GM12878 (cell line): Measurements from ENCODE around the gene B3GNT7. TPM values are rescaled to one million over a fixed set of nuclear protein-coding genes. Genes with fewer than 3 reads are reported as not detected.

ENCODE experiments used
- ATAC-seq: fragments of 200-7000 bp; cut with Tn5 transposase; 3 replicates; pipeline ENCODE4 v1.9.1; 2020; ENCODE audit warnings: mild to moderate bottlenecking, moderate library complexity
- BruUV-seq: library from RNA; stranded (reverse); fragments of 400-500 nt; replicated peaks from 2 replicates; lab custom pipeline; 2021; lab: Mats Ljungman, UMichigan
- CTCF ChIA-PET: fragments of 300-600 bp; sonication (Branson Sonifier 250); formaldehyde crosslinking; extraction: SDS; loops from one replicate; lab custom pipeline; 2021; ENCODE audit warnings: inconsistent platforms; lab: Yijun Ruan, JAX
- POLR2A ChIA-PET: fragments of 350-600 bp; formaldehyde crosslinking; extraction: SDS; loops from one replicate; lab custom pipeline; 2021; ENCODE audit warnings: inconsistent platforms; lab: Charles Lee
- RAD21 ChIA-PET: fragments of 300-600 bp; sonication (Branson Sonifier 250); formaldehyde crosslinking; loops from one replicate; lab custom pipeline; 2023; ENCODE audit warnings: antibody characterized with exemption; ENCODE audit not compliant: unreplicated experiment; lab: Charles Lee
- SMC1A ChIA-PET: fragments of 300-600 bp; sonication (Branson Sonifier 250); formaldehyde crosslinking; loops from one replicate; lab custom pipeline; 2023; ENCODE audit not compliant: unreplicated experiment, uncharacterized antibody; lab: Charles Lee
- DNase-seq: peaks from one replicate; pipeline ENCODE4 v3.0.0-alpha.2; 2011; ENCODE audit warnings: low read depth, low spot score
- FAIRE-seq: peaks from 3 replicates; lab custom pipeline; 2011; peaks lifted over from hg19 to GRCh38; lab: Jason Lieb, UNC
- H2AFZ ChIP-seq: 2 replicates; pipeline ENCODE4 v1.6.0; 2011; ENCODE audit warnings: low read depth, low read length, control low read depth; ENCODE audit not compliant: control insufficient read depth
- H3K27ac ChIP-seq: 2 replicates; pipeline ENCODE4 v1.5.1; 2011; ENCODE audit warnings: control low read depth; ENCODE audit not compliant: control insufficient read depth, insufficient read depth
- H3K27me3 ChIP-seq, 2 experiments: replicated peaks in 1 of 2; 2 replicates each; pipeline versions ENCODE4 v1.6.0 to v1.6.1; 2011; ENCODE audit warnings: low read length in 1 of 2; ENCODE audit not compliant: control insufficient read depth in 2 of 2, insufficient read depth in 2 of 2
- H3K36me3 ChIP-seq, 2 experiments: 2 replicates each; pipeline ENCODE4 v1.5.1; 2011; ENCODE audit warnings: low read length in 1 of 2; ENCODE audit not compliant: control insufficient read depth in 2 of 2, insufficient read depth in 2 of 2
- H3K4me1 ChIP-seq: 2 replicates; pipeline ENCODE4 v1.6.1; 2011; ENCODE audit warnings: mild to moderate bottlenecking, low read length, moderate library complexity, mixed read lengths; ENCODE audit not compliant: control insufficient read depth, insufficient read depth
- H3K4me2 ChIP-seq: 2 replicates; pipeline ENCODE4 v1.6.0; 2011; ENCODE audit warnings: control low read depth; ENCODE audit not compliant: control insufficient read depth, insufficient read depth
- H3K4me3 ChIP-seq: fragments of 200-600 bp; sonication (generic); 2 replicates; pipeline ENCODE4 v1.5.1; 2016
- H3K79me2 ChIP-seq: 2 replicates; pipeline ENCODE4 v1.6.0; 2011; ENCODE audit warnings: low read length; ENCODE audit not compliant: control insufficient read depth, insufficient read depth
- H3K9ac ChIP-seq: 2 replicates; pipeline ENCODE4 v1.8.0; 2011; ENCODE audit warnings: low read length, control low read depth, mixed read lengths; ENCODE audit not compliant: control insufficient read depth, insufficient read depth
- H3K9me3 ChIP-seq: replicated peaks from 3 replicates; pipeline ENCODE4 v1.5.1; 2011; ENCODE audit warnings: mild to moderate bottlenecking, low read length; ENCODE audit not compliant: control insufficient read depth, insufficient read depth
- H4K20me1 ChIP-seq: 2 replicates; pipeline ENCODE4 v1.6.0; 2011; ENCODE audit not compliant: control insufficient read depth, insufficient read depth
- BACH1 ChIP-seq: fragments of 450-650 bp; IDR thresholded peaks from 2 replicates; pipeline ENCODE4 v1.6.1; 2017; ENCODE audit warnings: mild to moderate bottlenecking, borderline replicate concordance
- BHLHE40 ChIP-seq, 2 experiments: fragments of 450-650 bp in 1 of 2; IDR thresholded peaks; 2 replicates each; pipeline ENCODE4 v1.6.1; 2011 to 2017; ENCODE audit warnings: low read depth in 2 of 2, borderline replicate concordance in 1 of 2, improper control_type of control experiment in 1 of 2, low read length in 1 of 2, mild to moderate bottlenecking in 1 of 2
- GATAD2B ChIP-seq: fragments of 450-650 bp; conservative IDR thresholded peaks from 2 replicates; pipeline ENCODE4 v1.6.1; 2017; ENCODE audit warnings: low read depth, mild to moderate bottlenecking, moderate library complexity
- IKZF1 ChIP-seq: fragments of 450-650 bp; conservative IDR thresholded peaks from 2 replicates; pipeline ENCODE4 v1.6.1; 2017; ENCODE audit warnings: antibody characterized with exemption, mild to moderate bottlenecking
- JUNB ChIP-seq: IDR thresholded peaks from 2 replicates; pipeline ENCODE4 v1.6.1; 2016; ENCODE audit warnings: antibody characterized with exemption, mild to moderate bottlenecking
- MEF2B ChIP-seq: fragments of 450-650 bp; IDR thresholded peaks from 2 replicates; pipeline ENCODE4 v1.6.1; 2018; ENCODE audit warnings: mild to moderate bottlenecking, moderate library complexity; ENCODE audit not compliant: partially characterized antibody, poor library complexity, severe bottlenecking
- MTA2 ChIP-seq: fragments of 450-650 bp; IDR thresholded peaks from 2 replicates; pipeline ENCODE4 v1.6.1; 2016; ENCODE audit warnings: low read depth, mild to moderate bottlenecking, moderate library complexity
- MYC ChIP-seq: IDR thresholded peaks from 2 replicates; pipeline ENCODE4 v1.6.1; 2011; ENCODE audit warnings: mild to moderate bottlenecking, low read length, moderate library complexity, inconsistent platforms; ENCODE audit not compliant: insufficient read depth, insufficient replicate concordance, insufficient read length, severe bottlenecking
- NFXL1 ChIP-seq: fragments of 450-650 bp; IDR thresholded peaks from 2 replicates; pipeline ENCODE4 v1.6.1; 2017; ENCODE audit warnings: antibody characterized with exemption, mild to moderate bottlenecking, borderline replicate concordance
- NR2C1 ChIP-seq: fragments of 450-650 bp; IDR thresholded peaks from 2 replicates; pipeline ENCODE4 v1.6.1; 2017; ENCODE audit warnings: antibody characterized with exemption, mild to moderate bottlenecking, moderate library complexity
- NR2F1 ChIP-seq: fragments of 450-650 bp; conservative IDR thresholded peaks from 2 replicates; pipeline ENCODE4 v1.6.1; 2017; ENCODE audit warnings: mild to moderate bottlenecking
- PAX5 ChIP-seq: IDR thresholded peaks from 2 replicates; pipeline ENCODE4 v1.6.1; 2011; ENCODE audit warnings: low read depth, low read length, borderline replicate concordance
- POLR2AphosphoS5 ChIP-seq: IDR thresholded peaks from 2 replicates; pipeline ENCODE4 v1.6.1; 2011; ENCODE audit warnings: mild to moderate bottlenecking, low read length, inconsistent platforms
- RBBP5 ChIP-seq: fragments of 200-600 bp; sonication (generic); conservative IDR thresholded peaks from 2 replicates; pipeline ENCODE4 v1.6.1; 2016
- SMAD1 ChIP-seq: fragments of 450-650 bp; IDR thresholded peaks from 2 replicates; pipeline ENCODE4 v1.6.1; 2018; ENCODE audit warnings: mild to moderate bottlenecking, low read depth; ENCODE audit not compliant: partially characterized antibody
- SMARCA5 ChIP-seq: fragments of 450-650 bp; IDR thresholded peaks from 2 replicates; pipeline ENCODE4 v1.6.1; 2017; ENCODE audit warnings: mild to moderate bottlenecking
- SP1 ChIP-seq: IDR thresholded peaks from one replicate; pipeline ENCODE4 v1.6.1; 2011; ENCODE audit warnings: low read depth, low read length
- SRF ChIP-seq, 2 experiments: IDR thresholded peaks; 2 replicates each; pipeline ENCODE4 v1.6.1; 2011; ENCODE audit warnings: low read depth in 2 of 2, low read length in 2 of 2, mild to moderate bottlenecking in 1 of 2, moderate library complexity in 1 of 2
- STAT1 ChIP-seq: fragments of 450-650 bp; conservative IDR thresholded peaks from 2 replicates; pipeline ENCODE4 v1.6.1; 2014; ENCODE audit warnings: antibody characterized with exemption, mild to moderate bottlenecking
- ZNF217 ChIP-seq: fragments of 450-650 bp; IDR thresholded peaks from 2 replicates; pipeline ENCODE4 v1.6.1; 2017; ENCODE audit warnings: antibody characterized with exemption, mild to moderate bottlenecking
- WGBS: methylation state at CpG from one replicate; pipeline ENCODE4 v1.1.6; 2016; ENCODE audit warnings: low lambda C conversion rate; ENCODE audit not compliant: insufficient replicate concordance, insufficient coverage; ENCODE audit errors: missing lambda C conversion rate; 5-methylcytosine and 5-hydroxymethylcytosine counted together
- in situ Hi-C: fragments of 300-500 bp; cut with MboI; formaldehyde crosslinking; loops from 9 replicates; pipeline ENCODE4 v1.14.3; 2018; ENCODE audit warnings: mixed read lengths
- intact Hi-C: fragments of 100-400 bp; cut with micrococcal nuclease; formaldehyde crosslinking; loops from one replicate; pipeline ENCODE4 v1.14.2; 2022; ENCODE audit not compliant: unreplicated experiment
- polyA plus RNA-seq, 11 experiments: library from polyadenylated mRNA; depleted of rRNA in 4 of 11; unstranded in 6 of 11; stranded (reverse) in 5 of 11; fragments of >200 nt; fragmentation: Nextera tagmentation in 4 of 11; fragmentation: Illumina TruSeq in 1 of 11; extraction: Ambion mirVana in 4 of 11; extraction: Trizol in 1 of 11; gene quantifications; 1 replicate in 1 of 11; 2 replicates in 10 of 11; pipeline versions ENCODE4 v1.2.1 to v1.2.3, GENCODE V29; 2011 to 2016; ENCODE audit warnings: inconsistent platforms in 2 of 11, missing spikeins in 2 of 11, low read depth in 1 of 11
- total RNA-seq, 4 experiments: library from RNA; depleted of rRNA in 3 of 4; stranded (reverse); fragments of >200 nt in 3 of 4; fragmentation: Illumina TruSeq in 1 of 4; extraction: Trizol in 1 of 4; gene quantifications; 2 replicates each; pipeline versions ENCODE4 v1.2.1 to v1.2.3, GENCODE V29; 2013 to 2021
- TF ChIP-seq, protein P1 (sequence below): IDR thresholded peaks from 2 replicates; pipeline ENCODE4 v1.6.1; 2011; ENCODE audit warnings: low read depth, low read length, improper control_type of control experiment, borderline replicate concordance
- TF ChIP-seq, protein P2 (sequence below): IDR thresholded peaks from 2 replicates; pipeline ENCODE4 v1.6.1; 2011; ENCODE audit warnings: mild to moderate bottlenecking, low read depth, low read length, moderate library complexity; ENCODE audit not compliant: insufficient replicate concordance

B3GNT7 gene
- total and polyA plus RNA-seq, 10 of the 15 experiments (the other 5 are each of a cell fraction or from before 2014, with no cell fraction given) = 0.91 to 12.6 (median 3.7) TPM

GRCh38 chr2:231395188-231396057 lies at the start of gene B3GNT7 (continued):
- TF ChIP-seq BHLHE40 (IDR thresholded peaks at IDR 0.05; ENCODE audit: borderline replicate concordance in 1 of 2, low read depth in 2 of 2, low read length in 1 of 2) = peak in 1 of 2 experiments; percentile 29; a peak in 1 of 4 replicates
- TF ChIP-seq ZNF217 = no peak
- 0 out of 2 replicates have a peak, but pooled peaks have one; percentile 26 for TF ChIP-seq BACH1
- 0 out of 2 replicates have a peak, but pooled peaks have one; percentile 12 for TF ChIP-seq NR2F1

DNA sequence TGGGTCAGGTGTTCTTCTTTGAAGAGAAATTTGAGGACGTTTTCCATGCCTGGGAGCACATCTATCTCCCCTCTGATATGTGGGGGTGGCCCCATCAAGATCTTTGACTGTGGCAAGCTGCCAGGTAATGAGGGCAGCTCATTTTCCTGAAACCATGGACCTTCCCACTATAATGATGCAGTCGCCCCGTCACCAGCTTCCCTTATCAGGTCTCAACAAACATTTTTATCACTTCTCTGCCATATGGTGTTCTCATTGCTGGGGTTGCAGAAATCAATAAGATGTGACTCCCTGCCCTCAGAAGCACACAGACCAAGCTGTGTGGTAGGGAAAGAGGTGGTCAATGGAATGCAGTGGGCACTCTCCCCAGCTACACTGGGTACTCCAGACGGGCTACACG lies 48.4 kb upstream of the B3GNT7 start:
- SMC1A ChIA-PET = interaction anchor here (0.9 to 1.1 kb wide), 2 partner anchors 15 to 68 kb away, joined by 3 read pairs; no protein-coding TSS in a partner anchor
- DNase-seq (no peak), ATAC-seq (no peak), FAIRE-seq (no peak)
- TF ChIP-seq IKZF1 (no peak), SP1 (no peak), SMAD1 (no peak), SRF (IDR thresholded peaks at IDR 0.05; ENCODE audit: low read depth in 2 of 2, low read length in 2 of 2) (no peak), SMARCA5 (no peak), RBBP5 (no peak), MEF2B (no peak), JUNB (no peak), NFXL1 (no peak), POLR2AphosphoS5 (no peak), PAX5 (no peak), GATAD2B (no peak), NR2C1 (no peak), STAT1 (no peak), MYC (no peak), MTA2 (no peak)
- TF ChIP-seq, protein P1, sequence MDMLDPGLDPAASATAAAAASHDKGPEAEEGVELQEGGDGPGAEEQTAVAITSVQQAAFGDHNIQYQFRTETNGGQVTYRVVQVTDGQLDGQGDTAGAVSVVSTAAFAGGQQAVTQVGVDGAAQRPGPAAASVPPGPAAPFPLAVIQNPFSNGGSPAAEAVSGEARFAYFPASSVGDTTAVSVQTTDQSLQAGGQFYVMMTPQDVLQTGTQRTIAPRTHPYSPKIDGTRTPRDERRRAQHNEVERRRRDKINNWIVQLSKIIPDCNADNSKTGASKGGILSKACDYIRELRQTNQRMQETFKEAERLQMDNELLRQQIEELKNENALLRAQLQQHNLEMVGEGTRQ = no peak
- TF ChIP-seq, protein P2, sequence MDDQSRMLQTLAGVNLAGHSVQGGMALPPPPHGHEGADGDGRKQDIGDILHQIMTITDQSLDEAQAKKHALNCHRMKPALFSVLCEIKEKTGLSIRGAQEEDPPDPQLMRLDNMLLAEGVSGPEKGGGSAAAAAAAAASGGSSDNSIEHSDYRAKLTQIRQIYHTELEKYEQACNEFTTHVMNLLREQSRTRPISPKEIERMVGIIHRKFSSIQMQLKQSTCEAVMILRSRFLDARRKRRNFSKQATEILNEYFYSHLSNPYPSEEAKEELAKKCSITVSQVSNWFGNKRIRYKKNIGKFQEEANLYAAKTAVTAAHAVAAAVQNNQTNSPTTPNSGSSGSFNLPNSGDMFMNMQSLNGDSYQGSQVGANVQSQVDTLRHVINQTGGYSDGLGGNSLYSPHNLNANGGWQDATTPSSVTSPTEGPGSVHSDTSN = no peak
- H3K4me2 ChIP-seq = no peak overlapping the region
- H3K27me3 ChIP-seq = no peaks in the 10 kb centered on the region
- no peaks in the 10 kb centered on the region for H3K9me3 ChIP-seq
- POLR2A ChIA-PET = interaction anchor here (0.5 kb wide), 1 partner anchor 652 kb away, joined by 6 read pairs; no protein-coding TSS in a partner anchor
- in situ Hi-C loops (no loop called here), intact Hi-C loops (no loop called here)
- no peak overlapping the region for H3K9ac ChIP-seq
- CTCF ChIA-PET = interaction anchor here (1.0 to 1.5 kb wide), 2 partner anchors 27 to 135 kb away, joined by 3 to 4 read pairs; no protein-coding TSS in a partner anchor
- no peak overlapping the region for H2AFZ ChIP-seq
- no peak overlapping the region for H3K4me3 ChIP-seq
- RAD21 ChIA-PET = no interaction called here
- no peaks in the 10 kb centered on the region for H3K4me1 ChIP-seq
- no peaks in the 10 kb centered on the region for H3K79me2 ChIP-seq
- no TSS peak for BruUV-seq
- no peak overlapping the region for H3K27ac ChIP-seq
- H4K20me1 ChIP-seq = no peaks in the 10 kb centered on the region
- 39% methylated on average over 5 of the region's 5 CpGs for WGBS
- H3K36me3 ChIP-seq = no peaks in the 10 kb centered on the region
